LNCaP clone FGC (cell line): ENCODE data around the gene ELP2.
"Not testable (repeated sequence)": the region's sequence is repeated elsewhere in the genome, so short reads cannot be mapped to it uniquely, and the experiment has no call there.

Experiments used
- DNase-seq: peaks from one replicate; pipeline ENCODE4 v3.0.0-alpha.2; 2011; ENCODE audit warnings: low read depth
- H3K4me3 ChIP-seq: 2 replicates; pipeline ENCODE4 v1.5.1; 2011; ENCODE audit warnings: mild to moderate bottlenecking, low read depth, low read length, control low read depth
- CTCF ChIP-seq: IDR thresholded peaks from 2 replicates; pipeline ENCODE4 v1.5.1; 2012; ENCODE audit warnings: mild to moderate bottlenecking; ENCODE audit not compliant: control insufficient read depth, insufficient read depth; ENCODE audit errors: extremely low read depth

Gene ELP2

GRCh38 chr18:36201765-36202164 lies 72.1 kb downstream of the ELP2 start:
- DNase-seq = no peak
- no peak for TF ChIP-seq CTCF
- no peak overlapping the region for H3K4me3 ChIP-seq

GRCh38 chr18:36203360-36203895 lies 73.7 kb downstream of the ELP2 start:
- DNase-seq = no peak
- no peak overlapping the region for H3K4me3 ChIP-seq
- TF ChIP-seq CTCF = no peak

DNA sequence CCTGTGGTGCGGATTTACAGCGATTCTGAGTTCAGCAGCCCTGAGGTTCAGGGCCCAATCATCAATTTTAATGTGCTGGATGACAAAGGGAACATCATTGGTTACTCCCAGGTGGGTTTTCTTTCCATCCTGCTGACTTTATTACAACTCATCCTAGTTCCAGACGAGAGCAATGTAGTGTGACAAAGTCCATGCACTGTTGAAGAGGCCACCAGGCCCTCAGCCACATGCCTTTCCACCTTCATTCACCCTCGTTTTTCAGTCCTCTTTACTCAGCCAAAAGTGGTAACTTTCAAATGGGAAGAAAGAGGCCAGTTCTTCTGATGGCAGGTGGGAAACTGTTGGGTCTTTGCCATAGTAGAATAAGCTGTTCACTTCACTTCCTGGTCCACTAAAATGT lies 75.5 kb downstream of the ELP2 start:
- TF ChIP-seq CTCF = no peak
- no peak overlapping the region for H3K4me3 ChIP-seq
- DNase-seq = no peak

DNA sequence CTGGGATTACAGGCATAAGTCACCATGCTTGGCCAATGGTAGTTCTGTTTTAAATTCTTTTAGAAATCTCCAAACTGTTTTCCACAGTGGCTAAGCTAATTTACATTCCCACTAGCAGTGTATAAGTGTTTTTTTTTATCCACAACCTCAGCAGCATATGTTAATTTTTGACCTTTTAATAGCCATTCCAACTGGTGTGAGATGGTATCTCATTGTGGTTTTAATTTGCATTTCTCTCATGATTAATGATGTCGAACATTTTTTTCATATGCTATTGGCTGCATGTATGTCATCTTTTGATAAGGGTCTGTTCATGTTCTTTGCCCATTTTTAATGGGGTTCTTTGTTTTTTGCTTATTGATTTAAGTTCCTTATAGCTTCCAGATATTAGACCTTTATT lies 77.6 kb downstream of the ELP2 start:
- H3K4me3 ChIP-seq = no peak overlapping the region
- no peak for TF ChIP-seq CTCF
- no peak for DNase-seq

DNA sequence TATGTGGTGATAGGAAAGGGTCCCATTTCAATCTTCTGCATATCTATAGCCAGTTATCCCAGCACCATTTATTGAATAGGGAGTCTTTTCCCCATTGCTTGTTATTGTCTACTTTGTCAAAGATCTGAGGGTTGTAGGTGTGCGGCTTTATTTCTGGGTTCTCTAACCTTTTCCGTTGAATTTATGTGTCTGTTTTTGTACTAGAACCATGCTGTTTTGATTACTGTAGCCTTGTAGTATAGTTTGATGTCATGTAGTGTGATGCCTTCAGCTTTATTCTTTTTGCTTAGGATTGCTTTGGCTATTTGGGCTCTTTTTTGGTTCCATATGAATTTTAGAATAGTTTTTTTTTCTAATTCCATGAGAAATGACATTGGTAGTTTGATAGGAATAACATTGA lies 78.3 kb downstream of the ELP2 start:
- DNase-seq, H3K4me3 ChIP-seq: not testable (repeated sequence)

DNA sequence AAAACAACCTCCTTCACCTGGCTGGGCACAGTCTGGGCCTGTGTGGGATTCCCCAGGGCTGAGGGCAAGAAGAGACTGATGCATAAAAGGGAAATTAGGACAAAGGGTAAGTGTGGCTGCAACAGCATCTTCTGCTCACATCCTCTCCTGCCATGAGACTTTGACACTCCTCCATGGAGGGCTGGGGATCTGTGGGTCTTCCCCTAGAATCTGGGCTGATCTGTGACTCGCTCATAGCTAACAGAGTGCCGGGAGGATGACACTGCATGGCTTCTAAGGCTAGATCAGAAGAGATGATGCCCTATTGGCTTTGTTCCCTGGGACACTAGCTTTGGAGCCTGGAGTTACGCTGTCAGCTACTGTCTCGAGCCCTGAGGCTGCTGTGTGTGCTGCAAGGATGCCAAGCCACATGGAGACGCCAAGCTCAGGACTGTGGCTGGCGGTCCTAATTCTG lies 81.9 kb downstream of the ELP2 start:
- H3K4me3 ChIP-seq = no peak overlapping the region
- TF ChIP-seq CTCF = no peak
- DNase-seq = no peak

DNA sequence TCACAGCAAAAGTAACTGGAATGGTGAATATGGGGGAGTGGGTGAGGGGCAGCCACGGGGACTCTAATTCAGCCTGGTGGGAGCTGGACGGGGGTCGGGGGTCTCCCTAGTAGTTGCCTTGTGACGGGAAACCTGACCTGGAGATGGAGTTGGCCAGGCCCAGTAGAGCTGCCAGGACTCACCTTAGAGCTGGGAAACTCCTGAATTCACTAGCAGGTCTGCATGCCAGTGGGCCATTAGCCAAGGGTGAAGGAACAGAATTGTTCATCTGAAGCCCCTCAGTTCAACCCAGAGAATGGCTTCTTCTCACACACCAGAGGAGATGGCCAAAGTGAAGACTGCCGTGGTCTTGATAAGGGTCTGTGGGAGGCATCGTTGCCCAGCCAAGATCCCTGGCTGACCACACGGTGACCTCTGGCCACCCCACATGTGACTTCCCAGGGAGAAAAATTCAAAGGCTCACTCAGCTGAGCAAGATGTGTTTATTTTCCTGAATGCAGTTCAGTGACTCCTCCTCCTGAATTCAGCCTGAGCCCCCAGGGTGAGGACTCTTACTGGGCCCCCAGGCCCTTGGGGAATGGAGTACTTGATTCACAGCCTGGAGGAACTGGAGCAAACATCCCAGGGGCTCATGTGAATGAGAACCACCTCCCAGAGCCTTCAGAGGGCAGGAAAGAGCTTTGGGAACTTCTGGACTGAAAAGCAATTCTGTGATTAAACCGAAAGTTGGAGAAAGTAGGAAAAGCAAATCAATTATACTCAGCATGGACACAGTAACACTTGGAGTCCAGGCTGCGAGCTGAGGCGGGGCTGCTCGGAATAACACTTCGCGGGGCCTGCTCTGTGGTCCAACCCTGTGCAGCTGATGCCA lies 82.8 kb downstream of the ELP2 start:
- H3K4me3 ChIP-seq = no peak overlapping the region
- TF ChIP-seq CTCF = no peak
- DNase-seq = no peak
